ENCODE data around the gene PLA2G4C. TPM values are rescaled to one million over a fixed set of nuclear protein-coding genes. Genes with fewer than 3 reads are reported as not detected.

PLA2G4C gene
- polyA plus RNA-seq, 6 donors from 2014 or later: 1.6 to 18.5 (median 5.8) TPM; not detected in 1

DNA sequence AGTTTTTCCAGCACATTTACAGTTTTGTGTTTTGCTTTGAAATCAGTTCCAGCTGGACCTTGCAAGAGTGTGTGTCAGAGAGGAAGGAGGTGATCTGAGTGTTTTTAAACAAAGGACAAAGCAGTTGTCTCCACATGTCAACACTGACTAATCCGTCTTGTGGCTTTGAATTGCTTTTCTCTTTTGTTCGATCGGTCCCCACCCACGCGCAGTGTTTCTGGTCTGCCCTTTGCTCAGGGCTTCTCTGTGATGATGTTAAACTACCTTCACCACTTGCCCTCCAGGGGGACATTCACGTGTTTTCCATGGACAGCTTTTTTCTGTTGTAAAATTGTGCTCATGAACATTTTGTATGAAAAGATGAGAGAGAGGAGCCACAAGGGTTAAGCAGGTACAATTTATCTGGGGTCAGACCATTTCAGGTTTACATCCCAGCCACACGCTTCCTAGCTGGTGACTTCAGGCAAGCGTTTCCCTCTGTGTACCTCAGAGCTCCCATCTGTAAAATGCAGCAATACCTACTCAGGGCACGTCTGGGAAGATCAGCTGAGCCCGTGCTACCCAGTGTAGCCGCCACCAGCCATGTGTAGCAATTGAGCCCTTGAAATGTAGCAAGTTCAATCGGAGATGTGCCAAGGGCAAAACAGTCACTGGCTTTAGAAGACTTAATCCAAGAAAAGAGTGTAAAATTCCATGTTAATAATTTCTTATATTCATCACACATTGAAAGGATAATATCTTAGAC lies 13.5 kb upstream of the PLA2G4C start:
- no peak for ATAC-seq (ENCODE audit: low read depth in 2 of 2)
- Mint-ChIP-seq H3K27ac (no peak overlapping the region), H3K9me3 (peaks cover 0 to 7% (median 3%) of the 10 kb centered on the region in 7 donors), H3K4me3 (no peak overlapping the region), H3K4me1 (peaks cover 7 to 13% (median 11%) of the 10 kb centered on the region in 3 donors), H3K36me3 (peaks cover 26 to 36% of the 10 kb centered on the region in 2 donors), H3K27me3 (no peaks in the 10 kb centered on the region)
- no peak for DNase-seq

DNA sequence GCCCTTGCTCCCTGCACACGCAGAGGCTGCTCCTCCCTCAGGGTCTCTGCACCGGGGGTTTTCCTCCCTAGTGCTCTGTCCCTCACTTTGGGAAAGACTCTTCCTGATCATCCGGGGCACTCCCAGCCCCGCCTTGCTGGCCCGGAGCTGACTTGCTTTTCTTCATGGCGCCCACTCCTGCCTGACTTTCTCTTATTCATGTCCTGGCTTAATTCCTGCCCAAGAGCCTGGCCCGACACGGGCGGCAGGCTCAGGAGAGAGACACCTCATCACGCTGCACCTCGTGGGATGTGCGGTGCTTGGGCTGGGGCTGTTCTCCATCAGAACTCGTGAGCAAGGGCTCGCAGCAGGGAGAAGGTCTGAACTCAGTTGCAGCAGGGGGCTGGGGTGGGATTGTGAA lies 11.8 kb upstream of the PLA2G4C start:
- peak overlapping the region in 5 of 6 donors; percentile 86 to 97 (median 94) for H3K27ac Mint-ChIP-seq
- DNase-seq: no peak
- ATAC-seq (ENCODE audit: low read depth in 2 of 2): no peak
- no peaks in the 10 kb centered on the region for H3K27me3 Mint-ChIP-seq
- peaks cover 15 to 22% (median 19%) of the 10 kb centered on the region in 3 donors for H3K4me1 Mint-ChIP-seq
- H3K9me3 Mint-ChIP-seq: peaks cover 0 to 5% (median 0%) of the 10 kb centered on the region in 7 donors
- peaks cover 21 to 31% of the 10 kb centered on the region in 2 donors for H3K36me3 Mint-ChIP-seq
- H3K4me3 Mint-ChIP-seq: peak overlapping the region in 3 of 8 donors; percentile 54 to 77 (median 57)

DNA sequence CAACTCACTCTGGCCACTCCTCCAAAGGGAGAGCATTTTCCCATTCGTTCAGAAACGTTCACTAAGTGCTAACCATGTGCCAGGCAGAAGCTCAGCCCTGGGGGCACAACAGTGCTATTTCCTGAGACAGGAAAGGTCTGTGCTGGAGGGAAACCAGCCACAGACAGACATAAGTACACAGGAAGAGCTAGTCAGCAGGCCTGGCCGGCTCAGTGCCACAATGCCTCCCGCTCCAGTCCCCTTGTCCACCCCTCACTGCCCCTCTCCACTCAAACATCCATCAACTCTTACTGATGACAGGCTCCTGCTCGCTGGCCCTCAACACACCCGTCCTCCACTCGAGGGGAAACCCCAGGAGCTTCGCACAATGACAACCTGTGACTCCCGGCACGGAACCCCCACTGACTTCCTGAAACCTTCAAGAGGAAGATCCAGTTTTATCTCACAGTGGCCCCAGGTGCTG lies 11.3 kb upstream of the PLA2G4C start:
- Mint-ChIP-seq H3K4me1 (peaks cover 16 to 26% (median 21%) of the 10 kb centered on the region in 3 donors), H3K36me3 (peaks cover 21 to 27% of the 10 kb centered on the region in 2 donors), H3K27ac (peak overlapping the region in 5 of 6 donors; percentile 71 to 97 (median 94)), H3K4me3 (peak overlapping the region in 6 of 8 donors; percentile 33 to 85 (median 56)), H3K27me3 (no peaks in the 10 kb centered on the region), H3K9me3 (peaks cover 0 to 5% (median 0%) of the 10 kb centered on the region in 7 donors)
- peak; percentile 90 to 94 for ATAC-seq (ENCODE audit: low read depth in 2 of 2)
- peak; percentile 9 for DNase-seq

DNA sequence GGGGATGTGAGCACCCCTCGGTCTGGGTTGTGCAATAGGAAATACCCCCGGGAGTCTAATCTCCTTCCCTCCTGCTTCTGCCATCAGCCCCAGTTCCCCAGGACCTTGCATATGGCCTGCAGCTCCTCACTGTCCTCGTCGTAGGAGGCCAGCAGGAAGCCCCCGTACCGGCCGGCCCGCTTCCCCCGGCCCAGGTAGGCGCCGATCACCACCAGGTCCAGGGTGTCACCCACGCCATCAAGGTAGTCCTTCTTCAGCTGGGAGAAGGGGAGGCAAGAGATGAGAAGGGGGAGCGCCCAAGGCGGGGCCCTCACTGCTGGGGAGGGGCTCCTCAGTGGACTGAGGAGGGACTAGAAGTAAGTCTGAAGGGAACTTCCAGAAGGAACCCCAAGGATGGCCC lies 10.4 kb upstream of the PLA2G4C start:
- peak overlapping the region in 2 of 6 donors; percentile 38 to 95 for H3K27ac Mint-ChIP-seq
- ATAC-seq (ENCODE audit: low read depth in 2 of 2): no peak
- no peak overlapping the region for H3K4me3 Mint-ChIP-seq
- peaks cover 0 to 5% (median 0%) of the 10 kb centered on the region in 7 donors for H3K9me3 Mint-ChIP-seq
- H3K4me1 Mint-ChIP-seq: peaks cover 16 to 26% (median 21%) of the 10 kb centered on the region in 3 donors
- peaks cover 21 to 24% of the 10 kb centered on the region in 2 donors for H3K36me3 Mint-ChIP-seq
- H3K27me3 Mint-ChIP-seq: no peaks in the 10 kb centered on the region
- no peak for DNase-seq

DNA sequence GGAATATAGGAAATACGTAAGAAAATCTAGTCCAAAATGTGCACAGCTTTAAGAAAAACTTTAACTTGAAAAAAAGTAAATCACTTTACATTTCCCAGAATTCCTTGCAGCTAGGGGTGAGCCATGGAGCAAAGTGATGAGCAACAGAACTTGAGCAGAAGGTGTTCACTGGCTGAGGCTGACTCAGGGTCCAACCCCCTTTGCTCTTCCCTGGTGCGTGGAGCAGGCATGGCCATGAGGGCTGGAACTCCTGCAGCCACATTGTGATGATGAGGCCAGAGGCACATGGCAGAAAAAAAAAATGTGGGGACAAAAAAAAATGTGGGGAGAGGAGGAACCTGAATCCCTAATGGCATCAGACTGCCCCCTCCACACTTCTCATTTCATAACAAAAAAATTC lies 9.9 kb upstream of the PLA2G4C start:
- H3K36me3 Mint-ChIP-seq: peaks cover 21 to 24% of the 10 kb centered on the region in 2 donors

DNA sequence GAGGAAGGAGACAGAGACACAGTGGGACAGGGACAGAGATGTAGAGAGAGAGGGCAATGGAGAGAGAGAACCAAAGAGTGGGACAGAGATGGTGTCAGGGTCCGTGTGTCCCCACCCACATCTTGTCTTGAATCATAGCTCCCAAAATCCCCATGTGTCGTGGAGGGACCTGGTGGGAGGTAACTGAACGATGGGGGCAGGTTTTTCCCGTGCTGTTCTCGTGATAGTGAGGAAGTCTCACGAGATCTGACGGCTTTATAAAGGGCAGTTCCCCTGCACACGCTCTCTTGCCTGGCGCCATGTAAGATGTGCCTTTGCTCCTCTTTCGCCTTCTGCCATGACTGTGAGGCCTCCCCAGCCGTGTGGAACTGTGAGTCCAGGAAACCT lies 7.5 kb upstream of the PLA2G4C start:
- Mint-ChIP-seq H3K27me3 (no peaks in the 10 kb centered on the region), H3K4me1 (peaks cover 18 to 26% (median 21%) of the 10 kb centered on the region in 3 donors), H3K9me3 (peaks cover 0 to 5% (median 0%) of the 10 kb centered on the region in 7 donors), H3K36me3 (peaks cover 17 to 18% of the 10 kb centered on the region in 2 donors), H3K27ac (peak overlapping the region in 5 of 6 donors; percentile 33 to 99 (median 83)), H3K4me3 (peak overlapping the region in 1 of 8 donors; percentile 55)
- no peak for DNase-seq
- ATAC-seq (ENCODE audit: low read depth in 2 of 2): no peak

More for the DNA sequence above, 9.9 kb upstream of the PLA2G4C start:
- peaks cover 0 to 5% (median 0%) of the 10 kb centered on the region in 7 donors for H3K9me3 Mint-ChIP-seq
- ATAC-seq (ENCODE audit: low read depth in 2 of 2) (no peak), DNase-seq (no peak)
- no peaks in the 10 kb centered on the region for H3K27me3 Mint-ChIP-seq
- H3K4me1 Mint-ChIP-seq: peaks cover 16 to 26% (median 21%) of the 10 kb centered on the region in 3 donors
- peak overlapping the region in 1 of 8 donors; percentile 24 for H3K4me3 Mint-ChIP-seq
- H3K27ac Mint-ChIP-seq: peak overlapping the region in 2 of 6 donors; percentile 51 to 57

DNA sequence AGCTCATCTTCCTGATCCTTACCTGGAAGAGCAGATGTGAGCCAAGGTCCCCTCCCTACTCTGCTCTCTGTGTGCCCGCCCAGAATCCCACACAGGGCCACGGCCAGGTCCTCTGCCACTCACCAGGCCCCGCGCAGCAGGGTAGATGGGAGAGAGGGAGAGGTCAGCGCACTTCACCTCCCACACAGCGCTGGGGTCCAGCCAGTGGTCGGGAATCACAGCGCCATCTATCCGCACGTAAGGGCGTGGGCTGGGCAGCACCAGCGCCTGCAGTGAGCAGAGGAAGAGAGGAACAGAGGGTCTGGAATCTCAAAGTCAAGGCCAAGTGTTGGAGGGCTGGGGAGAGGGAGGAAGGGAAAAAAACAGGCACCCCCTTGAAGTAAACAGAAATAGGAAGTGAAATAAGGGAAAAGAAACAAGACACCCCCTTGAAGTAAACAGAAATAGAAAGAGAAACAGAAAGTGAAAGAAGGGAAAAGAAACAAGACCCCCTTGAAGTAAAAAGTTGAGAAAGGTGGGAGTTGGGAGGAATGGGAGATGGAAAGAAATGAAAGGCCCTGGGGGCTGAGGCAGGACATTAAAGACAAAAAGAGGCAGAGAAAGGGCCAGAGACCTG lies 7.0 kb upstream of the PLA2G4C start:
- H3K27me3 Mint-ChIP-seq: no peaks in the 10 kb centered on the region
- H3K4me3 Mint-ChIP-seq: peak overlapping the region in 1 of 8 donors; percentile 55
- DNase-seq (no peak), ATAC-seq (ENCODE audit: low read depth in 2 of 2) (no peak)
- peaks cover 19 to 24% (median 20%) of the 10 kb centered on the region in 3 donors for H3K4me1 Mint-ChIP-seq
- H3K27ac Mint-ChIP-seq: peak overlapping the region in 4 of 6 donors; percentile 53 to 99 (median 84)
- H3K36me3 Mint-ChIP-seq: peaks cover 17 to 18% of the 10 kb centered on the region in 2 donors
- H3K9me3 Mint-ChIP-seq: peaks cover 0 to 5% (median 0%) of the 10 kb centered on the region in 7 donors

DNA sequence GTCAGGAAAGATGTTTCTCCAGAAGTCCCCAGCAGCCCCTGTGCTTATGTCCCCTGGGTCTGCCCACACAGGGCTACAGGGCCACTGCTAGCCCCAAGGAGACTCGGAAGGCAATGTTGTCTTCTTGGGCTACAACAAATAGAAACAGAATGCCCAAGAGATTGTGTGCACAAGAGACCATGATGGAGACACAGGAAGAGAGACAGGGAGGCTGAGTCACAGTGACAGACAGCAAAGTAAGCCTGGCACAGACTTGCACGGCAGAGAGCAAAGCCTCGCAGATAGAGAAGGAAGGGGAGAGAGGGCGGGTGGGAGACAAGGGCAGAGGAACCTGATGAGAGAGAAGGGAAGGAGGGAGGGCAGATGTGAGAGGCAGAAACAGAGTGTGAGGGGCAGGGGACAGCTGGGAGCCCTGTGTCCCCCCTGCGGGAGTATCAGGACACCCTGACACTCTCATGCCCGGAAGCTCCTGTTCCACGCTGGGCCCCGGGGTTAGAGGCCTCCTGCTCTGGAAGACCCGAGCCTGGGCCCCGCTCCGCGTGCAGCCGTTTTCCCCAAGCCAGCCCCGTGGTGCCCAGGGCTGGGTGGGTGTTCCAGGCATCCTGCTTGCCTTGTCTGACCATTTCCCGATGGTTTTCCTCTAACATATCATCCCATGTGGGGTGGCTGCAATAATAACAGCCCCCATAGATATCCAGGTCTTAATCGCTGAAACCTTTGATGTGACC lies 2.7 kb upstream of the PLA2G4C start:
- DNase-seq: no peak
- peak overlapping the region in 5 of 6 donors; percentile 32 to 91 (median 86) for H3K27ac Mint-ChIP-seq

DNA sequence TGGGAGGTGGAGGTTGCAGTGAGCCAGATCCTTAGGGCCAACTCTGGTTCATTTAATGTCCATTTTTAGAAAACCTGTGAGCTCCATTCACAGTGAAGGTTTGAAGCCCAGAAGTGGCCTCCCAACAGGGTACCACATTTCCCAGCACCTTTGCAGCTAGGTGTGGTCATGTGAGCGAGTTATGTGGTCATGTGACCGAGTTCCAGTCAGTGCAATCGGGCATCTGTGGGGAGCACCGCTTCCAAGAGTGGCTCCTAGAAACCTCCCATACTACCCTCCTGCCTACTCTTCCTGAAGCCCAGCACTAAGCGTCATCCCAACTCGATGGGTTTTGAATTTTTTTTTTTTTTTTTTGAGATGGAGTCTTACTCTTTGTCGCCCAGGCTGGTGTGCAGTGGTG lies 663 bp upstream of the PLA2G4C start:
- Mint-ChIP-seq H3K27me3 (no peaks in the 10 kb centered on the region), H3K9me3 (no peaks in the 10 kb centered on the region), H3K36me3 (no peaks in the 10 kb centered on the region), H3K4me3 (peak overlapping the region in 7 of 8 donors; percentile 42 to 95 (median 89)), H3K27ac (peak overlapping the region in 4 of 6 donors; percentile 91 to 98 (median 97)), H3K4me1 (peaks cover 9 to 32% (median 25%) of the 10 kb centered on the region in 3 donors)
- ATAC-seq (ENCODE audit: low read depth in 2 of 2) (no peak), DNase-seq (no peak)

More for the DNA sequence above, 2.7 kb upstream of the PLA2G4C start:
- ATAC-seq (ENCODE audit: low read depth in 2 of 2): no peak
- peaks cover 9 to 10% of the 10 kb centered on the region in 2 donors for H3K36me3 Mint-ChIP-seq
- H3K4me3 Mint-ChIP-seq: peak overlapping the region in 1 of 8 donors; percentile 34
- H3K27me3 Mint-ChIP-seq: no peaks in the 10 kb centered on the region
- peaks cover 12 to 34% (median 24%) of the 10 kb centered on the region in 3 donors for H3K4me1 Mint-ChIP-seq
- peaks cover 0 to 5% (median 0%) of the 10 kb centered on the region in 7 donors for H3K9me3 Mint-ChIP-seq

DNA sequence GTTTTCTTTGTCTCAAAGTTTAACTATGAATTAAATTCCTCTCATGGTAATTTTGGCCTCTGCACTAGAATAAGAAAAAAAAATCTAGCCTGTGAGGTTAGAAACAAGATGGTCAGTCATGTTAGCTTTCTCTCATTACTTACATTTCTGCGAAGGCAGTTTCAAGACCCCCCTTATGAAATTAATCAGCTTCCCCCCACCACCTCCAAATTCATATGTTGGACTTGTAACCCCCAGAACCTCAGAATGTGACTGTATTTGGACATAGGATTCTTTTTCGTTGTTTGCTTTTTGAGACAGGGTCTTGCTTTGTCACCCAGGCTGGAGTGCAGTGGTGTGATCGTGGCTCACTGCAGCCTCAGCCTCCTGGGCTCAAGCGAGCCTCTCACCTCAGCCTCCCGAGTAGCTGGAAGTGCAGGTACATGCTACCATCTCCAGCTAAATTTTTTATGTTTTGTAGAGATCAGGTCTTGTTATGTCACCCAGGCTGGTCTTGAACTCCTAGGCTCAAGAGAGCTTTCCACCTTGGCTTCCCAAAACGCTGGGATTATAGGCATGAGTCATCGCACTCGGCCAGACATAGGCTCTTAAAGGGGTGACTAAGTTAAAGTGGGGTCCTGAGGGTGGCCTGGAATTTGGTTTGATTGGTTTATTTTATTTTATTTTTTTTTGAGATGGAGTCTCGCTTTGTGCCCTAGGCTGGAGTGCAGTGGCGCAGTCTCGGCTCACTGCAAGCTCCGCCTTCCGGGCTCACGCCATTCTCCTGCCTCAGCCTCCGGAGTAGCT lies 1.4 kb downstream of the PLA2G4C start:
- ATAC-seq (ENCODE audit: low read depth in 2 of 2) (no peak), DNase-seq (no peak)
- Mint-ChIP-seq H3K27ac (peak overlapping the region in 3 of 6 donors; percentile 76 to 85 (median 76)), H3K9me3 (no peaks in the 10 kb centered on the region), H3K27me3 (no peaks in the 10 kb centered on the region), H3K36me3 (no peaks in the 10 kb centered on the region), H3K4me3 (peak overlapping the region; percentile 9 to 81 (median 58)), H3K4me1 (peaks cover 9 to 34% (median 25%) of the 10 kb centered on the region in 3 donors)

DNA sequence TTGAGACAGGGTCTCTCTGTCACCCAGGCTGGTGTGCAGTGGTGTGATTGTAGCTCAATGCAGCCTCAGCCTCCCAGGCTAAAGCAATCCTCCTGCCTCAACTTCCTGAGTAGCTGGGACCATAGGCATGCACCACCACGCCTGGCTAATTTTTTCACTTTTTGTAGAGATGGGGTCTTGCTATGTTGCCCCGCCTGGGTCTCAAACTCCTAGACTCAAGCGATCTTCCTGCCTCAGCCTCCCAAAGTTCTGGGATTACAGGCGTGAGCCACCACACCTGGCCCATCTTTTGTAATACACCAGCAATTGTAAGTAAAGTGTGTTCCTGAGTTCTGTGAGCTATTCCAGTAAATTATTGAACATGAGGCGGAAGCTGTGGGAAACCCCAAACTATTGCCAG lies 6.7 kb downstream of the PLA2G4C start:
- Mint-ChIP-seq H3K4me1 (peaks cover 5 to 14% (median 11%) of the 10 kb centered on the region in 3 donors), H3K36me3 (peaks cover 0 to 18% of the 10 kb centered on the region in 2 donors), H3K9me3 (no peaks in the 10 kb centered on the region), H3K4me3 (no peak overlapping the region), H3K27me3 (no peaks in the 10 kb centered on the region), H3K27ac (peak overlapping the region in 1 of 6 donors; percentile 70)
- DNase-seq (no peak), ATAC-seq (ENCODE audit: low read depth in 2 of 2) (no peak)
